Stimulated activated CD8-positive, alpha-beta memory T cell treated with anti-CD3 and anti-CD28 coated beads, Interleukin-7, amount 100 ng/mL, for 1 hour (primary cell): ENCODE measurements around the gene USP9X.
"Not testable (repeated sequence)": the region's sequence is repeated elsewhere in the genome, so short reads cannot be mapped to it uniquely, and the experiment has no call there.

Experiments used
- DNase-seq, 2 donors: peaks; one replicate each; pipeline ENCODE4 v3.0.0-alpha.2; 2020; ENCODE audit warnings: low read depth in 2 of 2

The USP9X gene

DNA sequence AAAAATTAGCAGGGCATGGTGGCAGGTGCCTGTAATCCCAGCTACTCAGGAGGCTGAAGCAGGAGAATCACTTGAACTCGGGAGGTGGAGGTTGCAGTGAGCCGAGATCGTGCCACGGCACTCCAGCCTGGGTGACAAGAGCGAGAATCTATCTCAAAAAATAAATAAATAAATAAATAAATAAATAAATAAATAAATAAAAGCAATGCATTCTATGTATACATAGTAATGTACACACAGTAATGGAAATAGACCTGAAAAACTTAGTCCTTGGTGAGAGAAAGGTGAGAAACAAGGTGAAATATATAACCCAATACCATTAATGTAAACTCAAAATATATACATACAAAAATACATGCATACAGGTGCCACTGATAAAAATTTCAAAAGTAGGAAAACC lies 197.1 kb downstream of the USP9X start:
- not testable (repeated sequence) for DNase-seq

DNA sequence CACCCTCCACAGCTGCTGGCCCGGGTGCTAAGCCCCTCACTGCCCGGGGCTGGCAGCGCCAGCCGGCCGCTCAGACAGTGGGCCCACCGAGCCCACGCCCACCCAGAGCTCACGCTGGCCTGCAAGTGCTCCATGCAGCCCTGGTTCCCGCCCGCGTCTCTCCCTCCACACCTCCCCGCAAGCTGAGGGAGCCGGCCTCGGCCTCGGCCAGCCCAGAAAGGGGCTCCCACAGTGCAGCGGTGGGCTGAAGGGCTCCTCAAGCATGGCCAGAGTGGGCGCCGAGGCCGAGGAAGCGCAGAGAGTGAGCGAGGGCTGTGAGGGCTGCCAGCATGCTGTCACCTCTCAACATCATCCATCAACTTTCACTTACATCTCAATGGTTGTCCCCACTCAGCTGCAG lies 200.7 kb downstream of the USP9X start:
- DNase-seq: not testable (repeated sequence)
